GM19395 (cell line): ENCODE measurements around the gene CDKL1.
"Not testable (repeated sequence)": the region's sequence is repeated elsewhere in the genome, so short reads cannot be mapped to it uniquely, and the experiment has no call there.

Source experiments
- ATAC-seq: cut with Tn5 transposase; IDR thresholded peaks from one replicate; pipeline ENCODE4 v1.9.1; 2021; ENCODE audit warnings: mild to moderate bottlenecking, moderate library complexity; ENCODE audit not compliant: unreplicated experiment

CDKL1 gene

DNA sequence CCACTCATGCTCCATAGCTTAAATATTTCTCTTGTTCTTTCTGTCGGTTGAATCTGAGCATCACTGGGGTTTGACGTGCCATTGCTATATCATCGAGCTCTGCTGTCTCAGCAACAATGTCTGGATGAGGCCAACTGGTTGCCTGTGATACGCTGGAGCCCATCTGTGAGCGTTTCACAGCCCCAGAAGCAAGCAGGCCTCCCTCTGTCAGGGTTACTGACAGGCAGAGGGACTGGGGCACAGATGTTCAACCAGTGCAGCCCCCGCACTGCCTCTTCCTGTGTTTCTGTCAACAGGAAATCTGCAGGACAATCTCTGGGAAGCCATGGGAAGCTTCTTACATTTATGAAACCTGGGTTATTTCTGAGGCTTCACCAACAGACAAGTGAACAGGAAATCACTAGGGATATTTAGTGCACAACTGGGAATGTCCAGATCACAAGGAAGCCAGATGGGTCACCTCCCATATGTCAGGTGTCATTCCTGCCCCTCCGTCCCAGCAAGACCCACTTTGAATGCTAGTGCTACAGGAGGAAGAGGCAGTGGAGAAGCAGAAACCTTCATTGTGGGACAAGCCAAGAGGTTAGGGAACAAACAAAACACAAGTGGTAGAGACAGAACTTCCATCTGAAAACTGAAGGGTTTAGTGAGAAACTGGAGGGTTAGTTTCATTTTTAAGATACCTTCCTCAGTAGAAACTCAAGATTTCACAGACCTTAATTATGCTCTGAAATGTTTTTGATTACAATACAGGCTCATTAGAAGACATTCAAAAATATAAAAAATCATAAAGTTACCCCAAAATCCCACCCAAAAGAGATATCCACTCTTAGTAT lies 60.5 kb downstream of the CDKL1 start:
- no peak for ATAC-seq

- no peak for ATAC-seq
These were observed 61.3 kb downstream of the CDKL1 start for GRCh38 chr14:50335389-50335788.

GRCh38 chr14:50334211-50334610 lies 62.5 kb downstream of the CDKL1 start:
- no peak for ATAC-seq

GRCh38 chr14:50333014-50333509 lies 63.6 kb downstream of the CDKL1 start:
- ATAC-seq = no peak

GRCh38 chr14:50331596-50331995 lies 65.1 kb downstream of the CDKL1 start:
- ATAC-seq = no peak

GRCh38 chr14:50321009-50321660 lies 75.5 kb downstream of the CDKL1 start:
- peak; percentile 93 for ATAC-seq

DNA sequence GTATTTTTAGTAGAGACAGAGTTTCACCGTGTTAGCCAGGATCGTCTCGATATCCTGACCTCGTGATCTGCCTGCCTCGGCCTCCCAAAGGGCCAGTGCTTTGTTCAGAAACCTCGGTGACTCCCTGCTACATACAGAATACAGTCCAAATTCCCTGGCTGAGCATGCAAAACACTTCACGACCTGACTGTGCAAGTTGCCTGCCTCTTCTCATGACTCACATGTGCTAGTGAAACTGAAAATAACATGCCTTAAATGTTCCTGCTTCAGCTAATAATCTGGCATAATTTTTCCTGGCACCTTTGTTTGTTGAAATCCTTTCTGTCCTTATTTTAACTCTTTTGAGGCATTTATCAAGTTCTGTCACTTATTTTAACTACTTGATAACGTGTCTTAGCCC lies 76.4 kb downstream of the CDKL1 start:
- ATAC-seq = no peak

GRCh38 chr14:50319721-50320120 lies 77.0 kb downstream of the CDKL1 start:
- ATAC-seq = no peak

GRCh38 chr14:50319293-50319692 lies 77.4 kb downstream of the CDKL1 start:
- ATAC-seq = no peak

- no peak for ATAC-seq
These were observed 78.6 kb downstream of the CDKL1 start for GRCh38 chr14:50318031-50318626.

DNA sequence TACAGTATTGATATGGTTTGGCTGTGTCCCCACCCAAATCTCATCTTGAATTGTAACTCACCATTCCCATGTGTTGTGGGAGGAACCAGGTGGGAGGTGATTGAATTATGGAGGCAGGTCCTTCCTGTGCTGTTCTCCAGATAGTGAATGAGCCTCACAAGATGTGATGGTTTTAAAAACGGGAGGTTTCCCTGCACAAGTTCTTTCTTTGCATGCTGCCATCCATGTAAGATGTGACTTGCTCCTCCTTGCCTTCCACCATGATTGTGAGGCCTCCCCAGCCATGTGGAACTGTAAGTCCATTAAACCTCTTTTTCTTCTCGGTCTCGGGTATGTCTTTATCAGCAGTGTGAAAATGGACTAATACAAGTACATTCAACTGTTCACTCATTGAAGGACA lies 82.6 kb downstream of the CDKL1 start:
- not testable (repeated sequence) for ATAC-seq

DNA sequence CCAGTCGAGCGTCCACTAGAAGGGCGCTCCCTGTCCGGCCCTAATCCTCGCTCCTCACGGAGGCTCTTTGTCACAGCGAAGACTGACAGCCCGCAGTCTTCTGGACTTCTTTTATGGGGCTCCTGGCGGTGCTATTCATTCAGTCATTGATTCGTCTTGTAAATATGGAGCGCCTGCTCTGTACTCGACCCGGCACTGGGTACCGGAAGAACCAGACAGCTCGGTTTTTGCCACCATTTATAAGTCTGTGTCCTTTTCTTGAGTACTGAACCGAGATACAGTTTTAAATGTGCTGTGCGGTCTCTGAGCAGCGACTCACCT lies 84.0 kb downstream of the CDKL1 start:
- peak; percentile 38 for ATAC-seq

GRCh38 chr14:50311972-50312733 lies 84.5 kb downstream of the CDKL1 start, which contains the start of the genes DMAC2L and L2HGDH:
Gene DMAC2L (plus strand): TSS chr14:50312324. CDS start chr14:50321488, 9,164 bp downstream.
Gene L2HGDH (minus strand): TSS chr14:50312229. CDS start chr14:50312150, 79 bp downstream.
- ATAC-seq = peak; percentile 91

DNA sequence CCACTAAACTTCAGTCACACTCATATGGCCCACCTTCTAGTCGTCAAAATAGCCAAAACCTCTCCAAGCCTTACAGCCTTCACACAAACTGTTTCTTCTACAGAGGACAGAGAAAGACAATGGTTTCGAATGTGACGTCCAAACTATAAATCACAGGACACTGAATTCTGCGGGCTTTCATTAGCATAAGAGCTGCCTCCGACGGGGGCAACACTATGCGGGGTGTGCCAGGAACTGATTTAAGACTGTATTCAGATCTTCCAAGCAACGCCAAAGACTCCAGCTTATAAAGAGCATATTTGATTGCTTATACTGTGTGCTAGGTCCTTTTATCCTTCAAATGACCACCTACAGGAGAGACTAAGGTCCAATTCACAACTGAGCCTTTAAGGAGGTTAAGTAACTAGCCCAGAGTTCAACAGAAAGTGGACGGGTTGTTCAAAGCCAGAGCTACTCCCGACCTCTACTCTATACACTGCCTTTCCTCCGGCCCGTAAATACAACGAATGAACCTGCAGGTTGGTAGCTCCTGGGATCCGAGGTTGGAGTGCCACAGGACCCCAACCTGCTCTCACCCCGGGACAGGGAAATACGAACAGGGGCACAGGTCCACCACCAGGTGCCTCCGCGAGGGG lies 85.2 kb downstream of the CDKL1 start:
- peak; percentile 0 for ATAC-seq

GRCh38 chr14:50310445-50310844 lies 86.2 kb downstream of the CDKL1 start:
- ATAC-seq = no peak

DNA sequence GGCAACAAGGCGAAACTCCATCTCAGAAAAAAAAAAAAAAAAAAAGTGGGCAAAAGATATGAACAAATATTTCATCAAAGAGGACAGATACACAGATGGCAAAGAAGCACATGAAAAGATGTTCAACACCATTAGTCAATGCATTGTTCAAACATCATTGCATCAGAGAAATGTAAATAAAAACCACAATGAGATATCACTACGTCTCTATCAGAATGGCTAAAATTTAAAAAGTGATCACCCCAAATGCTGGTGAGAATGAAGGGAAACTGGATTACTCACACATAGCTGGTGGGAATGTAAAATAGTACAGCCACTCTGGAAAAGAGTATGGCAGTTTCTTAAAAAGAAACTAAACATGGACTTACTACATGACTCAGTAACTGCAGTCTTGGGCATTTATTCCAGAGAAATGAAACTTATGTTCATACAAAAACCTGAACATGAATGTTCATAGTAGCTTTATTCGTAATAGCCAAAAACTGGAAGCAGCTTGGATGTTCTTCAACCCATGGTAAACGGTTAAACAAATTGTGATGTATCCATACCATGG lies 88.2 kb downstream of the CDKL1 start:
- ATAC-seq = no peak

DNA sequence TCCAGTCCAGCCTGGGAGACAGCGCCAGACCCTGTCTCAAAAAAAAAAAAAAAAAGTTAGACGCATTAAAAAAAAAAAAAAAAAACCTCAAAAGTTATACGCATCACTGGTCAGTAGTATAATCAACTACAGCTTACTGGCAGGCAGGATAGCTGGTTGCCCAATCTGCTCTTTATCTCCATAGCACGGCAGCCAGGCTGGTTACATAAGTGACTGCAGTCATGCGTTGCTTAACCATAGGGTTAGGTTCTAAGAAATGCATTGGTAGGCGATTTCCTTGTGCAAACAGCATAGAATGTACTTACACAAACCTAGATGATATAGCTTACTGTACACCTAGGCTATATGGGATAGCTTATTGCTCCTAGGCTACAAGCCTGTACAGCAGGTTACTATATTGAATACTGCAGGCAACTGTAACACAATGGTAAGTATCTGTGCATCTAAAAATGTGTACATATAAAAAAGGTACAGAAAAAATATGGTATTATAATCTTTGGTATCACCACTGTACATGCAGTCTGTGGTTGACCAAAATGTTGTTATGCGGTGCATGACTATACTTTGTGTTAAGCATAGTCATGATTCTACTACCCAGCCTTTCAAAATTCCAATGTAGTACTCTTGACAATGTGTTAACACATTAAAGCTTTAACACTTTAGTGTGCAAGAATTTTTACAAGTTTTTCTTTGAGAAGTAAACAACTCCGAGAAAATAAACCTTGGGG lies 92.8 kb downstream of the CDKL1 start:
- ATAC-seq = no peak

- no peak for ATAC-seq
These were observed 94.8 kb downstream of the CDKL1 start for GRCh38 chr14:50301914-50302313.

DNA sequence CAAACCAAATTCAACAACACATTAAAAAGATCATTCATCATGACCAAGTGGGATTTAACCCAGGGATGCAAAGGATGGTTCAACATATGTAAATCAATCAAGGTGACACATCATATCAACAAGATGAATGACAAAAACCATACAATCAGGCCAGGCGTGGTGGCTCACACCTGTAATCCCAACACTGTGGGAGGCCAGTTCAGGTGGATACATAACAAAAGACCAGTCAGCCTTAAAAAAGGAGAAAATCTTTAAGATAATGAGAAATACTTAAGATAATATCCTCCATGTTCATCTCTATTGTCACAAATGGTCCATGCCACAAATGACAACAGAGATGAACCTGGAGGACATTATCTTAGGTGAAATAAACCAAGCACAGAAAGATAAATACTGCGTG lies 97.1 kb downstream of the CDKL1 start:
- no peak for ATAC-seq

DNA sequence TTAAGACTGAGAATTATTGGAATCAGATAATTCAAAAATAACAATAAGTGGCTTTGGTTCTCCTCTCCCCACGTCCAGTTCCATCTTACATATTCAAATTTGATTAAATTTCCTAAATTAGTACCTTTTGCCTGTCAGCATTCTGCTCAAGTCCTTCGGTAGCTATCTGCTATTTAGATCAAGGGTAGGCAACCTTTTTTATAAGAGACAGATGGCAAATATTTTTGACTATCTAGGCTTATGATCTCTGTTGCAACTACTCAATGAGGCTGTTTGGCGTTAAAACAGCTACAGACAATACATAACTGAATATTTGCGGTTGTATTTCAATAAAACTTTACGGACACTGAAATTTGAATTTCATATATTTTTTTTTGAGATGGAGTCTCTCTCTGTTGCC lies 106.4 kb downstream of the CDKL1 start:
- ATAC-seq = no peak
